Esophagus mucosa (tissue), 1 donor: ENCODE results near the gene FSIP2. TPM values are rescaled to one million over a fixed set of nuclear protein-coding genes. Genes with fewer than 3 reads are reported as not detected.

Source experiments
- ATAC-seq: fragments of 200-7000 bp; cut with Tn5 transposase; one replicate; pipeline ENCODE4 v1.9.1; 2020
- total RNA-seq: library from RNA; stranded (reverse); gene quantifications from one replicate; pipeline ENCODE4 v1.2.4, GENCODE V29; 2023
- donor health status: DM: yes; HTN: yes; CAD: no.

Gene FSIP2
- 0.24 TPM for total RNA-seq

DNA sequence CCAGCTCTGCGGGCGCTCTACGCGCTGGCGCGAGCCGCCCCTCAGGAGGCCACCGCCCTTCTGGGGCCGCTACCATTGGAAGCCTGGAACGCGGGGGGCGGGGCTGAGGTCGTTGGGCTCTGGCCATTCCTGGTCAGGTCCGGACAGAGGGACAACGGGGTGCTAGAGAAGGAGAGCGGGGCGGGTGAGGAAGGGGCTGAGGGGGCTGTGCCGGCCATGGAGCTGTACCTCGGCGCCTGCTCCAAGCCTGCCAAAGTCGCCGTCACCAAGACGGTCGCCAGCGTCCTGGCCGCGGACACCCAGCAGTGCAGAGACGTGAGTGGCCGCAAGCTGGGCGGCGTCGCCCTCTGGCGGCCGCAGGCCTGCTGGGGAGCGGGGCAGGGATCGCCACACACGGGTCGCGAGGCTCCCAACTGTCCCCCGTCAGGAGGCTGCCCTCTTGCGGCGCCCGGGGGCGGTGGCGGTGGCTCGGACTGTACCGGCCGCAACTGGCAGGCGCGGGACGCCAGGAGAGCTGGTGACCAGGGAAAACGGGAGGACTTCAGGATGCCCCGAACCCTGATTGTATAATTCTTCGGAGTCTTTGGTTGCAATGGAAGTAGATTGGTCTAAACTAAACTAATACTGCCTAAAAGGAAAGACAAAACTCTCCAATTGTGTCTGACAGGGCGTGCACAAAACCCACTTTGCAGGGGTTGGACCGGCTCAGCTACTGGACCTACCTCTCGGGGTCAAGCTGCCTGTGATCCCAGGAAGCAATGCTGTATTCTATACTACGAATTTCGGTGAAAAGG is at the start of gene FSIP2:
Gene FSIP2 (plus strand): TSS at position 126 of the 794 bp plus-strand sequence. CDS start 91 bp downstream, at position 217.
- ATAC-seq = peak; percentile 76

DNA sequence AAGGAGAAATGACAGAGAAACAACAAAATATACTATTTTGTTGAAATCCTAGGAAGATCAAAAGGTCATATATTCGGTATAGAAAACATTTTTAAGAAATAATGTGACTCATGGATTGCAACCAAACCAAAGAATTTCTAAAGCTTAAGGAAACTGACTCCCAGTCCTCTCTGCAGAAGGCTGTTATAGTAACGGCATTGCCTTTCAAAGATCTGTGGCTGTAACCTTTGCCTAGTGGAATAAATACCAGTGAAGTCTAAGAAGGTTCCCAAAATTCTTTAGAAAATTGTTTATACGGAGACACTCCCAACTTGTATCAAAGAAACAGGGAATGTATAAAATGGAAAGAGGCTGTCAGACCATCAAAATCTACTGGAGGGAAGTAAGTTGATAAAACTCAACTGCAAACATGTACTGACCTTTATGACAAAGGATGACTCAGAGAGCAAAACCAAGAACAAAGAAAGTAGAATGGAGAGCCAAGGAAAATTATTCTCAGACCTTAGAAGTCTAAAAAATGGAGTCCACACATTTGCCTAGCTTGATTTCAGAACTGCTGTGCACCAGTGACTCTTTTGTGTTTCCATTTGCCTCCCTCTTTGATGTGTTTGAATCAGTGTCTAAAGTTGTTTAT is 48.6 kb upstream of the FSIP2 start:
- no peak for ATAC-seq

DNA sequence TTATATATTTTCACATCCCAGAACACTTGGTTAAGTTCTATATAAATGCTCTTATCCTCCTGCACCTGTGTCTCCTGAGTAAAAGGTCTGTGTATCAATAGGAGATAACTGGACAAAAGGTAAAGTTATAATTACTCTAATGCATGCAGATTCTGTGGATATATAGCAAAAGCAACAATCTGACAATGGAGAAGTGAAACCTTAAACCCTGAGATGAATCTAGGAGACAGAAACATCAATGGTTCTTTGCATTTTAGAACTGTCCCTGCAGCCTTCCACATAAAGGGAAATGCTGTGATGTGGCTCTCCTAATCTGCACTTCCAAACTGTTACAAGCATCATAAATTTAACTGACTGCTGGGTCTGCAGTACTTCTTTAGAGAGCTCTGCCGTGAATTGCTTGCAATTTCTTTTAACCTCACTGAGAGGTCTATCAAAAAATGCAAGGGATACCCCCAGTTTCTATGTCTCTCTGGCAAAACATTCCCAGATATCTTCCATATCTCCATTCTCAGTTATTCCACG is 42.8 kb upstream of the FSIP2 start:
- no peak for ATAC-seq

GRCh38 chr2:185700883-185701282 is 37.7 kb upstream of the FSIP2 start:
- ATAC-seq = no peak

- no peak for ATAC-seq
Measured at GRCh38 chr2:185734658-185735057, 3.9 kb upstream of the FSIP2 start.

DNA sequence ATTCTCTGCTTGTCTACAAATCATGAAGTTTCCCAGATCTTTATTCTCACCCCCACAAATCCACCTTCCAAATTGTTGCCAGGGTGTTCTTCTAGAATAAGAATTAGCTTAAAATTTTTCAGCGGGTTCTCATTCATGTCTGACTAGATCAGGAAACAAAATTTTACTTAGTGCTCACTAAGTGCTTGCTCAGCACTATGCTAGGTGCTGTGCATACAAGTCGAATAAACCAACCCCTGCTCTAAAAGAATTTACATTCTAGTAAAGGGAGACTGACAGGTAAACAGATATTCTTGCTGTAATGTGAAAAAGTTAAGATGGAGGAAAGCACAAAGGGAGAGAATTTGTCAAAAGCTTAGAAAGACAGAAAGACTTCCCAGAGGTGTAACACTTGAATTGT is 2.4 kb upstream of the FSIP2 start:
- ATAC-seq = no peak

DNA sequence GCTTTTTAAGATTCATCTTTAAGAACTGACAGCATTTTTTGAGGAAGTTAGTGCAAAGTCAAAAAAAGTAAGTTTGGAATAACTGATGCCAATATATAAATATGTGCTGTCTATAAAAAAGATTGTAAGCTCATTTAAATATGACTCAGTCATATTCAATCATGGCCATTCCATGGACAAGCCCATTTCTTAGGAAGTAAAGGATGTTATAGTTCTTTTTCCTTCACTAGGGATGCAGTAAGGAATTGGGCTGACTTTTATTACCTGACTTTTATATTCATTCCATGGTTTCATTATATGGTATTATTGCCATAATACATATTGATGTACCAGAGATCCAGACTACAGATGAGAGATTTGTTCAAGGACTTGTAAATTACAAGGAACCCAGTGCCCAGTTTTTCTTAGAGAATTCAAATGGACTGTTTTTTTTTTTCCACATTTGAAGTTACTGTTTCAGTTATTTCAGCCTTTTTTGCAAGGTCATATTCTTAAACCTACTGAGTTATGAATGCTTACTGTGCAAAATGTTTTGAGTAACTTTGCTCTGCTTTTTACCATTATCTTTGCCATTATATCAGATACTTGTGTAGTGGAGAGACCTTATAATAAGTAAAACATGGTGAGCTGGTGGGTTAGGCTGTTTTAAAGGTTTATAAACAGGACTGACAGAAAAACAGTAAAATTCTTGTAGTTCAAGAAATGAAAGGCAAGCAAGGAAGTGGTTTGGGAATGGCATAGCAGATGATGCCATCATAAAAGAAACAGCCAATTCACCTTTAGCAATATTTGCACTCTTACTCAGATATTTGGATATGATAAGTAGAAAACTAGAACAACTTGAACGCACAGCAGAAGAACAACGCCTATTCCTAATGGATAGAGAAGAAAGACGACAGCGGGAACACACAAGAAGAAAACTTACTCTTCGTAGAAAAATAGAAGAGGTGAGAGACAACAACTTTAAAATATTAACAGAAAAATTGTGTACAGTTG is 7.6 kb downstream of the FSIP2 start:
- no peak for ATAC-seq

DNA sequence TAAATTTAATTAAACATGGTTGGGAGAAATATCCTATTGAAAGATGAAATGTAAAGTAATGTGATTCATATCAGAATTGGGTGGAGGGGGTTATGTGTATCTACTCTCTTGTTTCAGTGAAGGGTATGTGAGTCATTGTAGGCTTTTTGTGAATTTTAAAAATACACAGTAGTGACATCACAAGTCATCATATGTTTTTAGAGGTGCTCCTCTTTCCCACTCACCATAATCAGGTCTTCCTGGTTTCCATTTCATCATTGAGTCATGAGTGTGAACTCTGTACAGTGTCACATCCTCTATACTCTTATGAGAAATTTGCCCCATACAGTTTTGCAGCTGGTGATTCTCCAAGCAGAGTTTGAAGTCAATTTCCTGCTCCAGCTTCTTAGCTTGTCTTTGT is 18.8 kb downstream of the FSIP2 start:
- peak; percentile 42 for ATAC-seq

- no peak for ATAC-seq
Measured at GRCh38 chr2:185771396-185771795, 32.8 kb downstream of the FSIP2 start.

GRCh38 chr2:185780890-185781289 is 42.3 kb downstream of the FSIP2 start:
- no peak for ATAC-seq

DNA sequence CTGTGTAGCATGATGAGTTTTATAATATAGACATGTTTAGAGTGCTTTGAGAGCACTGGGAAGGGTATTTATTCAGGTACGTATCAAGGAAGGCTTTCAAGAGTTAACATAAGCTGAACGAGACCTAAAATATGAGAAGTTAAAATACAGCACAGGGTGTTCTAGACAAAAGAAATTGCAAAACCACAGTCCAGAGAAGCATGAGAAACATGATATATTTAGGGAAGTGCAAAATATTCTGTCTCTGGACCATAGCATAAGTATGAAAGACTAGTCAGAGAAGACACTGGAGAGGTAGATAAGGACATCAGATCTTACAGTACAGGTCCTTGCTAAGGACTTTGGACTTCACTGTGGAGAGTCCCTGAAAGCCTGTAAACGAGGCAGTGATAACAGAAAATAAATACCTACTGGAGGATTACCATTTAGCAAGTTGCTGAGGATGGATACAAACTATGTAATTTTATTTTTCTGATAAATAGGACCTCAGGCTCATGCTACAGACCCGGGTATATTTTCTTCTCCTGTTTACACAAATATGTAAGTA is 43.7 kb downstream of the FSIP2 start:
- no peak for ATAC-seq

- no peak for ATAC-seq
Measured at GRCh38 chr2:185785156-185785555, 46.6 kb downstream of the FSIP2 start.

DNA sequence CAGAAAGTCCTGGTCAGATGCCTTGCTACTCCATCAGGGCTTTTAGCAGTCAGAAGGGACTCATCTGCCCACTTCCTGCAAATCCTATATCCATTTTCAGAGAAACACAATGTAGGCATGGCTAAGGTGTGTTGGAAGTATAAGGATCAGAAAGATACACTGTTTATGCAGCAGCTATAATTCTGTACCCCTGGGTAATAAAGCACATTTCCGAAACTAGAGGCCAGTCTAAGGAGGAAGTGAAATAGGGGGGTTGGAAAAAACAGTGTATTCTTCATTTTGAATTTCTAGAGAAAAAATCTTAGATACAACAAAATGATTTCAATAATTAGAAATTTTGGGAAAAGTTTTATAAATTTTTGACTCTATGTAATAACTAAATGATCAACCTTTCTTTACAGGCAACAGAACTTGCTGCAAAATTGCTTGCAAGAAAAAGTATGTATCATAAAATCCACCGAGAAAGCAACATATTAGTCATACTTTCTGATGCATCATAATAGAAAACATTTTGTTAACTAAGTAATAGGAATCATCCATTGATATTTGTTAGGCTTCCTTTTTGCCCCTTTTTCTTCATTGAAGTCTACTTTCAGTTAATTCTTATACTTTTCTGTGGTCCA is 47.4 kb downstream of the FSIP2 start:
- ATAC-seq = no peak

GRCh38 chr2:185787227-185788145 is 48.9 kb downstream of the FSIP2 start:
- no peak for ATAC-seq

DNA sequence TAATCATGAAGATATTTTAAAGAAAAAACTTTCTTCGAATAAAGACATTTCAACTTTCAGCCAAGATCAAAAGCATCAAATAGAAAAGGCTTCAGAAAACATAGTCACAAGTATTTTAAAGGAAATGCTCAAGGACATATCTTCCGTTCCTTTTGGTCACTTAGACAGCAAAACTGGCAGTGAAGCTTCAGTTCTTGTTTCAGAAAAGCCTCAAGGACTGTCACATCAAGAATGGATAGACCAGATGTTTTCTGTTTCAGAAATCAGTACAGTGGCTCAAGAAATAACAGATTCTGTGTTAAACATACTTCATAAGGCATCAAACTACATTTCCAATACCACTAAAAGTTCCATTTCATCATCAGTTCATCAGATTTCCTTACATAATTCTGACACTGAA is 51.8 kb downstream of the FSIP2 start:
- ATAC-seq = no peak

DNA sequence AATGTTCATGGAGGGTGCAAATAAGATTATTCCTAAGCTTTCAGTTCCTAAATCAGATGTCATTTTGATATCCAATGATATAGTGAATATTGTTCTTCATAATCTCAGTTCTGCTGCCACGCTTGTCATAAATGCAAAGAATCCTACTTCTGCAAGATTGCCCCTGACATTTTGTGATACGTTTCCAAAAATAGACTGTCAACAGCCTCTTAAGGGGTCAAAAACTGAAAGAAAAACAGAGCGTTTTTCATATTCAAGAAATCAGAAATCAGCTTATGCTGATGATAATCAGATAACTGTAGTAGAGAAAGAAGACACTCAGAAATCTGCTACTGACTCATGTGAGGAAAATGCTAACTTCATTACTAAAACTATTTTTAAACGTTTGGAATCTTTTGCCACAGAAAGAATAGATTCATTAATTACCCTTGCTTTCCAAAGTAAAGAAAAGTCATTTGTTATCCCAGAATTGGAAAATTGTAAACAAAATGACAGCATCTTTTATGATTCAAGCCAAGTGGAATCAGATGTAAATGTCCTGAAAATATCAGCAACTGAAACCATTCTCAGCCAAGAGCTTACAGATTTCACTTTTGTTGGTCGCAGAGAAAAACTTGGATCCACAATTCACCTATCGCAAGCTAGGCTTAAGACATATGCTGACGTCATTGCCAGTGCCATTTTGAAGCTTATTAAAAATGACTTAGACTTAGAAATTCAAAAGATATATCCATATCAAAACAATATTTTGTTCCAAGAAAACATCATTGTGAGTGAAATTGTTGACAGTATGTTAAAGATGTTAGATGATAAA is 55.1 kb downstream of the FSIP2 start:
- ATAC-seq = no peak

- ATAC-seq = no peak
Measured at GRCh38 chr2:185796758-185797157, 58.2 kb downstream of the FSIP2 start.

GRCh38 chr2:185802926-185803325 is 64.3 kb downstream of the FSIP2 start:
- ATAC-seq = no peak

DNA sequence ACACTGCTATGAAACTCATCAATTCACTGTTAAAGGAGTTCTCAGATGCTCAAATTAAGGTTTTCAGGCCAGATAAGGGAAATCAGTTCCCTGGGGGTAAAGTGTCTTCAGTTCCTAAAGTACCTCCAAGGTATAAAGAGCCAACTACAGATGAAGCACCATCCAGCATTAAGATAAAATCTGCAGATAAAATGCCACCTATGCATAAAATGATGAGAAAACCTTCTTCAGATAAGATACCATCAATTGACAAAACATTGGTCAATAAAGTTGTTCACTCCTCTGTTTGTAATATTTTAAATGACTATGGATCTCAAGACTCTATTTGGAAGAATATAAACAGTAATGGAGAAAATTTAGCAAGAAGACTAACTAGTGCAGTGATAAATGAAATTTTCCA is 68.2 kb downstream of the FSIP2 start:
- no peak for ATAC-seq

GRCh38 chr2:185807351-185807750 is 68.7 kb downstream of the FSIP2 start:
- ATAC-seq = no peak
